ENCODE data around the gene RTN4R.

- TF ChIP-seq CTCF (IDR thresholded peaks at IDR 0.05) (no peak), POLR2A (IDR thresholded peaks at IDR 0.05) (no peak)
Observed at GRCh38 chr22:20261848-20262581, 6.1 kb downstream of the RTN4R start.

Data from adrenal gland (tissue), 5 donors.